Measurements from ENCODE around the gene LHFPL6. TPM values are rescaled to one million over a fixed set of nuclear protein-coding genes. Genes with fewer than 3 reads are reported as not detected.

The LHFPL6 gene
- total RNA-seq, 4 donors from 2014 or later = 113 to 177 (median 146) TPM

GRCh38 chr13:39327172-39327479 lies 275.9 kb downstream of the LHFPL6 start:
- DNase-seq (ENCODE audit: low spot score in 2 of 2) = no peak
- Histone ChIP-seq H3K27ac (peak overlapping the region in 1 of 4 donors; percentile 29), H3K9me3 (no peaks in the 10 kb centered on the region), H3K36me3 (no peaks in the 10 kb centered on the region), H3K4me1 (peaks cover 0 to 46% (median 18%) of the 10 kb centered on the region in 4 donors), H3K27me3 (no peaks in the 10 kb centered on the region), H3K4me3 (no peak overlapping the region)
- TF ChIP-seq, protein P1, sequence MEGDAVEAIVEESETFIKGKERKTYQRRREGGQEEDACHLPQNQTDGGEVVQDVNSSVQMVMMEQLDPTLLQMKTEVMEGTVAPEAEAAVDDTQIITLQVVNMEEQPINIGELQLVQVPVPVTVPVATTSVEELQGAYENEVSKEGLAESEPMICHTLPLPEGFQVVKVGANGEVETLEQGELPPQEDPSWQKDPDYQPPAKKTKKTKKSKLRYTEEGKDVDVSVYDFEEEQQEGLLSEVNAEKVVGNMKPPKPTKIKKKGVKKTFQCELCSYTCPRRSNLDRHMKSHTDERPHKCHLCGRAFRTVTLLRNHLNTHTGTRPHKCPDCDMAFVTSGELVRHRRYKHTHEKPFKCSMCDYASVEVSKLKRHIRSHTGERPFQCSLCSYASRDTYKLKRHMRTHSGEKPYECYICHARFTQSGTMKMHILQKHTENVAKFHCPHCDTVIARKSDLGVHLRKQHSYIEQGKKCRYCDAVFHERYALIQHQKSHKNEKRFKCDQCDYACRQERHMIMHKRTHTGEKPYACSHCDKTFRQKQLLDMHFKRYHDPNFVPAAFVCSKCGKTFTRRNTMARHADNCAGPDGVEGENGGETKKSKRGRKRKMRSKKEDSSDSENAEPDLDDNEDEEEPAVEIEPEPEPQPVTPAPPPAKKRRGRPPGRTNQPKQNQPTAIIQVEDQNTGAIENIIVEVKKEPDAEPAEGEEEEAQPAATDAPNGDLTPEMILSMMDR (IDR thresholded peaks at IDR 0.05) = no peak
- no peak for TF ChIP-seq EP300 (IDR thresholded peaks at IDR 0.05)
- TF ChIP-seq POLR2A (IDR thresholded peaks at IDR 0.05) = no peak
- 94 to 97% methylated on average over 1 of the region's 1 CpG for WGBS, 2 donors

- Histone ChIP-seq H3K4me3 (no peak overlapping the region), H3K36me3 (no peaks in the 10 kb centered on the region), H3K4me1 (peaks cover 0 to 51% (median 19%) of the 10 kb centered on the region in 4 donors), H3K27ac (peak overlapping the region in 2 of 4 donors; percentile 29 to 54), H3K9me3 (no peaks in the 10 kb centered on the region), H3K27me3 (no peaks in the 10 kb centered on the region)
- TF ChIP-seq, protein P1 (IDR thresholded peaks at IDR 0.05) = no peak
- TF ChIP-seq POLR2A (IDR thresholded peaks at IDR 0.05) (no peak), EP300 (IDR thresholded peaks at IDR 0.05) (peak in 1 of 2 donors; percentile 73)
- DNase-seq (ENCODE audit: low spot score in 2 of 2) = peak in 1 of 2 donors; percentile 54
- 40 to 42% methylated on average over 4 of the region's 4 CpGs for WGBS, 2 donors
Measured at GRCh38 chr13:39326469-39327171, 276.4 kb downstream of the LHFPL6 start.

DNA sequence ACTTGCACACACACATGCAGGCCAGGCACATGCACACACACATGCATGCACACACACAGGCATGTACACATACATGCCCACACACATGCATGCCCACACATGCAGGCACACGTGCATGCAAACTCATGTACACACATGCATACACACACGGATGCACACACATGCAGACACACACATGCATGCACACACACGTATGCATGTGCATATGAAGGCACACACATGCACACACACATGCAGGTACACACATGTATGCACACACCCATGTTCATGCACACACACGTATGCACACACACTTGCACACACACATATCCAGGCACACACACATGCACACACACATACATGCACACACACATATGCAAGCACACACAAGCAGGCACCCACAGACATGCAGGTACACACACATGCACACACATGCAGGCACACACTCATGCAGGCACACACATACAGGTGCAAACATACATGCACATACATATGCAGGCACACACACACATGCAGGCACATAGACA lies 278.1 kb downstream of the LHFPL6 start:
- Histone ChIP-seq H3K36me3 (no peaks in the 10 kb centered on the region), H3K27ac (no peak overlapping the region), H3K9me3 (no peaks in the 10 kb centered on the region), H3K4me1 (peaks cover 0 to 62% (median 22%) of the 10 kb centered on the region in 4 donors), H3K27me3 (no peaks in the 10 kb centered on the region), H3K4me3 (no peak overlapping the region)
- 89 to 90% methylated on average over 3 to 4 of the region's 4 CpGs for WGBS, 2 donors
- TF ChIP-seq POLR2A (IDR thresholded peaks at IDR 0.05) (no peak), EP300 (IDR thresholded peaks at IDR 0.05) (no peak)
- TF ChIP-seq, protein P1 (IDR thresholded peaks at IDR 0.05) = no peak
- no peak for DNase-seq (ENCODE audit: low spot score in 2 of 2)

- DNase-seq (ENCODE audit: low spot score in 2 of 2) = no peak
- Histone ChIP-seq H3K4me3 (no peak overlapping the region), H3K27me3 (no peaks in the 10 kb centered on the region), H3K36me3 (no peaks in the 10 kb centered on the region), H3K9me3 (no peaks in the 10 kb centered on the region), H3K4me1 (peaks cover 0 to 80% (median 26%) of the 10 kb centered on the region in 4 donors), H3K27ac (peak overlapping the region in 1 of 4 donors; percentile 44)
- 48 to 49% methylated on average over 3 of the region's 3 CpGs for WGBS, 2 donors
- TF ChIP-seq EP300 (IDR thresholded peaks at IDR 0.05) (no peak), POLR2A (IDR thresholded peaks at IDR 0.05) (no peak)
- TF ChIP-seq, protein P1 (IDR thresholded peaks at IDR 0.05) = no peak
Measured at GRCh38 chr13:39322836-39323585, 280.0 kb downstream of the LHFPL6 start.

GRCh38 chr13:39321574-39321973 lies 281.4 kb downstream of the LHFPL6 start:
- H3K9me3 ChIP-seq = no peaks in the 10 kb centered on the region
- H3K36me3 ChIP-seq = no peaks in the 10 kb centered on the region
- H3K4me3 ChIP-seq = no peak overlapping the region
- TF ChIP-seq, protein P1 (IDR thresholded peaks at IDR 0.05) = no peak
- TF ChIP-seq EP300 (IDR thresholded peaks at IDR 0.05) = peak in 1 of 2 donors; percentile 86
- H3K27ac ChIP-seq = peak overlapping the region in 1 of 4 donors; percentile 52
- no peaks in the 10 kb centered on the region for H3K27me3 ChIP-seq
- peak in 1 of 2 donors; percentile 58 for DNase-seq (ENCODE audit: low spot score in 2 of 2)
- WGBS, 2 donors = 50 to 59% methylated on average over 1 of the region's 1 CpG
- peaks cover 0 to 86% (median 23%) of the 10 kb centered on the region in 4 donors for H3K4me1 ChIP-seq
